ENCODE measurements around the gene LRRC4B. TPM values are rescaled to one million over a fixed set of nuclear protein-coding genes. Genes with fewer than 3 reads are reported as not detected.

Gene LRRC4B
- total RNA-seq, 2 donors from 2014 or later = 0.58 TPM; not detected in 1

DNA sequence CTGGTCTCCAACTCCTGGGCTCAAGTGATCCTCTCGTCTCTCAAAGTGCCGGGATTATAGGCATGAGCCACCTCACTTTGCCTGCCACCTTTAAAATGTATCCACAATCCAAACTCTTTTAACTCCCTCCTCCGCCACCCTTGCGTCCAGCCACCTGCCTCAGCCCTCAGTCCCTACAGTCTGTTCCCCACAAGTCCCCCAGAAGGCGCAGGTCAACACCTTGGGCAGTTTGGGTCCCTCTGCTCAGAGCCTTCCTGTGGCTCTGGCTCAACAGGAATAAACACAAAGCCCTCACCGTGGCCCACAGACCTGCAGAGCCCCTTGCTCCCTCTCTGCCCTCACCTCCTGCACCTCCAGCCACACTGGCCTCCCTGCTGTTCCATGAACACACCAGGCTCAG is 99.4 kb downstream of the LRRC4B start:
- Mint-ChIP-seq H3K27me3 (ENCODE audit: low read depth) (no peaks in the 10 kb centered on the region), H3K9me3 (no peaks in the 10 kb centered on the region), H3K36me3 (ENCODE audit: insufficient read depth in 2 of 2) (no peaks in the 10 kb centered on the region), H3K4me1 (ENCODE audit: low read depth) (no peaks in the 10 kb centered on the region), H3K27ac (no peak overlapping the region), H3K4me3 (no peak overlapping the region)
- DNase-seq (no peak), ATAC-seq (replicated peaks in 1 of 2) (peak in 1 of 2 donors; percentile 23)

DNA sequence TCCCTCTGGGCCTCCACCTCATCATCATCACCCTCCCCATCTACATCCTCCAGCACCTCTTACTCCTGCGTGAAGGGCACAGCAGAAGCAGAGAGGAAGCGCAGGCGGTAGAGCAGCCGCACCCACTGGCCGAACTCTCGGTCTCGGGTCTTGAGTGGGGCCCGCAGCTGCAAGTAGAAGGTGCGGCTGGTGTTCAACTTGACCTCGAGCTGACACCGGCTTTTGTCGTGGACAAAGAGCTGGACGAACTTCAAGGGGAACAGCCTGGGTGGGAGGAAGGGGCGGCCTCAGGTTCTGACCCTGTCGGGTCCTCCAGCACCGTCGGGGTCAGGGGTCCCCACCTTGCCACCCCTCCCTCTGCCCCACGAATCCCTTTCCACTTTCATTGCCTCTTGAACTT is 100.7 kb downstream of the LRRC4B start:
- Mint-ChIP-seq H3K4me1 (ENCODE audit: low read depth) (no peaks in the 10 kb centered on the region), H3K36me3 (ENCODE audit: insufficient read depth in 2 of 2) (no peaks in the 10 kb centered on the region), H3K27me3 (ENCODE audit: low read depth) (no peaks in the 10 kb centered on the region), H3K4me3 (no peak overlapping the region), H3K9me3 (no peaks in the 10 kb centered on the region), H3K27ac (no peak overlapping the region)
- DNase-seq (no peak), ATAC-seq (replicated peaks in 1 of 2) (no peak)

Other genes starting within 250 kb of the LRRC4B start
- gene KCNC3, start 239.1 kb downstream of the LRRC4B start, total RNA-seq = 1 to 10 TPM; 5.2 to 8.3 TPM
- 10 to 100 TPM; 43.2 to 53.3 TPM for gene NAPSA, start 202.8 kb downstream of the LRRC4B start, total RNA-seq
- 10 to 100 TPM; 68.2 to 80.1 TPM for gene NR1H2, start 192.0 kb downstream of the LRRC4B start, total RNA-seq
- gene POLD1, start 184.1 kb downstream of the LRRC4B start, total RNA-seq = 100 to 1,000 TPM; 133 to 162 TPM
- 1 to 10 TPM; 1.6 to 2.1 TPM for gene SPIB, start 149.5 kb downstream of the LRRC4B start, total RNA-seq
- gene MYBPC2, start 135.5 kb downstream of the LRRC4B start, total RNA-seq = 1 to 10 TPM in 1 of 2 donors, under 1 TPM in 1; 0.86 to 1.3 TPM
- 10 to 100 TPM; 26.6 to 33.9 TPM for gene EMC10, start 91.9 kb downstream of the LRRC4B start, total RNA-seq
- under 1 TPM in 1 of 2 donors, not detected in 1; 0.76 TPM for gene GARIN5A, start 91.6 kb downstream of the LRRC4B start, total RNA-seq
- gene JOSD2, start 57.2 kb downstream of the LRRC4B start, total RNA-seq = 10 to 100 TPM; 27.6 to 34.0 TPM
- gene ASPDH, start 54.5 kb downstream of the LRRC4B start, total RNA-seq = not detected
- gene SYT3, start 71.4 kb upstream of the LRRC4B start, total RNA-seq = under 1 TPM; 0.41 to 0.72 TPM
- 1 to 10 TPM; 5.1 to 5.7 TPM for gene C19orf81, start 81.0 kb upstream of the LRRC4B start, total RNA-seq
- gene SHANK1, start 151.4 kb upstream of the LRRC4B start, total RNA-seq = under 1 TPM in 1 of 2 donors, not detected in 1; 0.07 TPM
- 1 to 10 TPM; 2.0 to 3.4 TPM for gene CLEC11A, start 154.9 kb upstream of the LRRC4B start, total RNA-seq
- gene GPR32, start 202.0 kb upstream of the LRRC4B start, total RNA-seq = not detected
- gene ACP4, start 222.0 kb upstream of the LRRC4B start, total RNA-seq = not detected

Measured in activated T-cell treated with anti-CD3 and anti-CD28 coated beads, Interleukin-2, amount 50 U/mL, for 72 hours (primary cell).